CD4-positive, alpha-beta T cell (primary cell): Measurements from ENCODE around the gene EGF. TPM values are rescaled to one million over a fixed set of nuclear protein-coding genes. Genes with fewer than 3 reads are reported as not detected.

Source experiments
- ATAC-seq: fragments of 200-7000 bp; cut with Tn5 transposase; one replicate; pipeline ENCODE4 v1.10.0; 2022; ENCODE audit warnings: mild to moderate bottlenecking; ENCODE audit not compliant: poor library complexity
- CTCF ChIA-PET: fragments of 350-600 bp; sonication (Branson Sonifier 250); formaldehyde crosslinking; loops from one replicate; lab custom pipeline; 2021; ENCODE audit warnings: antibody characterized with exemption, inconsistent platforms; lab: Charles Lee
- POLR2A ChIA-PET: fragments of 350-600 bp; sonication (Branson Sonifier 250); formaldehyde crosslinking; loops from one replicate; lab custom pipeline; 2021; ENCODE audit warnings: antibody characterized with exemption, inconsistent platforms; lab: Charles Lee
- DNase-seq, 14 experiments: peaks; one replicate each; pipeline ENCODE4 v3.0.0-alpha.2; 2013 to 2020; ENCODE audit warnings: mixed read lengths in 2 of 14
- H3K27ac ChIP-seq, 2 donors: one replicate each; pipeline versions ENCODE4 v1.5.1 to v1.7.0; 2013; ENCODE audit warnings: low read length in 2 of 2, low read depth in 1 of 2, mild to moderate bottlenecking in 1 of 2
- H3K27me3 ChIP-seq, 2 experiments: 1 replicate in 1 of 2; 2 replicates in 1 of 2; pipeline versions ENCODE4 v1.6.1 to v1.7.0; 2013; ENCODE audit warnings: low read length in 2 of 2, control low read depth in 1 of 2, mild to moderate bottlenecking in 1 of 2, moderate library complexity in 1 of 2; ENCODE audit not compliant: insufficient read depth in 2 of 2, control insufficient read depth in 1 of 2
- H3K36me3 ChIP-seq: one replicate; pipeline ENCODE4 v1.6.1; 2013; ENCODE audit warnings: low read length, control low read depth; ENCODE audit not compliant: insufficient read depth
- H3K4me1 ChIP-seq: one replicate; pipeline ENCODE4 v1.6.1; 2013; ENCODE audit warnings: low read length, control low read depth; ENCODE audit not compliant: insufficient read depth
- H3K4me3 ChIP-seq: one replicate; pipeline ENCODE4 v1.5.1; 2013; ENCODE audit warnings: mild to moderate bottlenecking, low read length, moderate library complexity
- H3K9me3 ChIP-seq, 2 experiments: 1 replicate in 1 of 2; 2 replicates in 1 of 2; pipeline versions ENCODE4 v1.6.1 to v1.7.0; 2013; ENCODE audit warnings: low read length in 2 of 2, mild to moderate bottlenecking in 2 of 2, control low read depth in 1 of 2, moderate library complexity in 1 of 2; ENCODE audit not compliant: control insufficient read depth in 1 of 2, insufficient read depth in 1 of 2
- H3K27ac Mint-ChIP-seq: one replicate; pipeline ENCODE4 v1.8.0; 2020; ENCODE audit warnings: mixed read lengths
- H3K27me3 Mint-ChIP-seq: one replicate; pipeline ENCODE4 v1.8.0; 2021; ENCODE audit warnings: mixed read lengths
- H3K36me3 Mint-ChIP-seq: one replicate; pipeline ENCODE4 v1.8.0; 2021; ENCODE audit warnings: low read depth, mixed read lengths
- H3K4me1 Mint-ChIP-seq: one replicate; pipeline ENCODE4 v1.8.0; 2021; ENCODE audit warnings: low read depth, mixed read lengths
- H3K4me3 Mint-ChIP-seq: one replicate; pipeline ENCODE4 v1.8.0; 2020; ENCODE audit warnings: mild to moderate bottlenecking, mixed read lengths
- H3K9me3 Mint-ChIP-seq: one replicate; pipeline ENCODE4 v1.8.0; 2020; ENCODE audit warnings: mixed read lengths
- intact Hi-C, 2 experiments: fragments of 100-400 bp; cut with DNase I in 1 of 2; cut with micrococcal nuclease in 1 of 2; formaldehyde crosslinking; loops; one replicate each; pipeline versions ENCODE4 v1.15.1 to v1.9.0; 2023 to 2025; cut with DNase I, micrococcal nuclease
- total RNA-seq, 174 experiments: library from RNA in 2 of 174; stranded (reverse) in 2 of 174; gene quantifications; one replicate each; pipeline ENCODE4 v1.2.3 and lab custom pipeline; 2021 to 2026
- TF ChIP-seq, protein P1 (sequence below): fragments of 200-600 bp; IDR thresholded peaks from one replicate; pipeline ENCODE4 v1.8.0; 2022; ENCODE audit warnings: antibody characterized with exemption, mild to moderate bottlenecking

Gene EGF
- total RNA-seq, 2 experiments from 2014 or later = not detected

DNA sequence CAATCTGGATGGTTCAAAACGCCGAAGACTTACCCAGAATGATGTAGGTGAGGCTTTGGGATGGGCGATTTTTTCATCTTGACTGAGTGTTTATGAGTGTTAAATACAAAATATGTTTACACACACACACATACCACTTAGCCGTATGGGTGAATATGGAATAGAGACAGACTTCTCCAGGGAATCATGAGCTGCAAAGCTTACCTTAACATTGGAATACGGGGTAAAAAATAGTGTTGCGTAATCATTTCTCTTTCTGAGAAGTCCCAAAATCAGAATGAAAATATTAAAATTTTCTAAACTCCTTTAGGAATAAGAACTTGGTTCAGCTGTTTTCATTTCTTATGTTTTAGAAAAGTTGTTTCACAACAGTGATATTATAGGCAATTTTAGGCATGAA is 63.5 kb downstream of the EGF start:
- Histone ChIP-seq H3K27ac (no peak overlapping the region), H3K27me3 (peaks cover 3 to 19% of the 10 kb centered on the region in 2 experiments), H3K4me1 (no peaks in the 10 kb centered on the region), H3K36me3 (no peaks in the 10 kb centered on the region), H3K4me3 (no peak overlapping the region), H3K9me3 (no peaks in the 10 kb centered on the region)
- no peak overlapping the region for H3K27ac Mint-ChIP-seq
- ChIA-PET CTCF (no interaction called here), POLR2A (no interaction called here)
- TF ChIP-seq, protein P1, sequence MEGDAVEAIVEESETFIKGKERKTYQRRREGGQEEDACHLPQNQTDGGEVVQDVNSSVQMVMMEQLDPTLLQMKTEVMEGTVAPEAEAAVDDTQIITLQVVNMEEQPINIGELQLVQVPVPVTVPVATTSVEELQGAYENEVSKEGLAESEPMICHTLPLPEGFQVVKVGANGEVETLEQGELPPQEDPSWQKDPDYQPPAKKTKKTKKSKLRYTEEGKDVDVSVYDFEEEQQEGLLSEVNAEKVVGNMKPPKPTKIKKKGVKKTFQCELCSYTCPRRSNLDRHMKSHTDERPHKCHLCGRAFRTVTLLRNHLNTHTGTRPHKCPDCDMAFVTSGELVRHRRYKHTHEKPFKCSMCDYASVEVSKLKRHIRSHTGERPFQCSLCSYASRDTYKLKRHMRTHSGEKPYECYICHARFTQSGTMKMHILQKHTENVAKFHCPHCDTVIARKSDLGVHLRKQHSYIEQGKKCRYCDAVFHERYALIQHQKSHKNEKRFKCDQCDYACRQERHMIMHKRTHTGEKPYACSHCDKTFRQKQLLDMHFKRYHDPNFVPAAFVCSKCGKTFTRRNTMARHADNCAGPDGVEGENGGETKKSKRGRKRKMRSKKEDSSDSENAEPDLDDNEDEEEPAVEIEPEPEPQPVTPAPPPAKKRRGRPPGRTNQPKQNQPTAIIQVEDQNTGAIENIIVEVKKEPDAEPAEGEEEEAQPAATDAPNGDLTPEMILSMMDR = no peak
- DNase-seq (no peak), ATAC-seq (no peak)
- no peak overlapping the region for H3K4me3 Mint-ChIP-seq
- H3K4me1 Mint-ChIP-seq = no peaks in the 10 kb centered on the region
- H3K36me3 Mint-ChIP-seq = no peaks in the 10 kb centered on the region
- intact Hi-C loops = loop anchor here (5.0 to 10.0 kb wide), 2 partner anchors 149 to 401 kb away; partner anchors contain the start of gene RRH (in 1 of the 2)
- H3K9me3 Mint-ChIP-seq = no peaks in the 10 kb centered on the region
- peaks cover 23% of the 10 kb centered on the region for H3K27me3 Mint-ChIP-seq

DNA sequence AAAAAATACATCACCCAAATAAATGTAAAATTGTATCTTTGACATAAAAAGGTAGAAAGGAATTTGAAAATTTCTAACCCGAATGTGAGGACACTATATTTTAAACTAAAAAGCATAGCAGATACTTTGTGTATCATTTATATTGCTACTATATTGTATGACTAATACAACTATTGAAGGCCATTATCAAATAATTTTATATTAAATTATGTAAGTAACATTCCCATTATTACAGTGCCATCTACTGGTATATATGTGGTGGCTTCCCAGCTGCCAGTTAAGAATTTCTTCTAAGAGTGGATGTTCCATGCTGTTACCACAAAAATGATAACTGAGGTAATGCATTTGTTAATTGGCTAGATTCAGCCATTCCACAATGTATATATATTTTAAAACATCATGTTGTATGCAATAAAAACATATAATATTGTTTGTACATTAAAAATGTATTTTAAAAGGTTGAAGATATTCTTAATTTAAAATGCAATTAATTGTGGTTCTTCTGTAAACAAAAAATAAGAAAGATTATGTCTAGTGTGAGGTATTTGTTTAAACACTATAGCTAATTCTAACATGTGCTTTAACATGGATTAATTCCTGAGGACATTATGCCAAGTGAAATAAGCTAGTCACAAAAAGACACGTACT is 65.3 kb downstream of the EGF start:
- Histone ChIP-seq H3K9me3 (no peaks in the 10 kb centered on the region), H3K4me3 (no peak overlapping the region), H3K27ac (no peak overlapping the region), H3K27me3 (peaks cover 3 to 20% of the 10 kb centered on the region in 2 experiments), H3K4me1 (no peaks in the 10 kb centered on the region), H3K36me3 (no peaks in the 10 kb centered on the region)
- DNase-seq (peak in 3 of 14 experiments; percentile 42 to 43 (median 43)), ATAC-seq (no peak)
- no peaks in the 10 kb centered on the region for H3K36me3 Mint-ChIP-seq
- TF ChIP-seq, protein P1 = peak; percentile 73
- no peak overlapping the region for H3K27ac Mint-ChIP-seq
- intact Hi-C loops = loop anchor here (1.0 to 10.0 kb wide), 3 partner anchors 151 to 556 kb away; partner anchors contain the start of gene RRH (in 1 of the 2)
- H3K4me1 Mint-ChIP-seq = no peaks in the 10 kb centered on the region
- no peaks in the 10 kb centered on the region for H3K9me3 Mint-ChIP-seq
- POLR2A ChIA-PET = interaction anchor here (0.6 to 0.8 kb wide), 3 partner anchors 13 to 550 kb away, joined by 3 read pairs; no protein-coding TSS in a partner anchor
- CTCF ChIA-PET = interaction anchor here (1.1 kb wide), 1 partner anchor 555 kb away, joined by 3 read pairs; no protein-coding TSS in a partner anchor
- H3K27me3 Mint-ChIP-seq = peaks cover 25% of the 10 kb centered on the region
- H3K4me3 Mint-ChIP-seq = no peak overlapping the region

DNA sequence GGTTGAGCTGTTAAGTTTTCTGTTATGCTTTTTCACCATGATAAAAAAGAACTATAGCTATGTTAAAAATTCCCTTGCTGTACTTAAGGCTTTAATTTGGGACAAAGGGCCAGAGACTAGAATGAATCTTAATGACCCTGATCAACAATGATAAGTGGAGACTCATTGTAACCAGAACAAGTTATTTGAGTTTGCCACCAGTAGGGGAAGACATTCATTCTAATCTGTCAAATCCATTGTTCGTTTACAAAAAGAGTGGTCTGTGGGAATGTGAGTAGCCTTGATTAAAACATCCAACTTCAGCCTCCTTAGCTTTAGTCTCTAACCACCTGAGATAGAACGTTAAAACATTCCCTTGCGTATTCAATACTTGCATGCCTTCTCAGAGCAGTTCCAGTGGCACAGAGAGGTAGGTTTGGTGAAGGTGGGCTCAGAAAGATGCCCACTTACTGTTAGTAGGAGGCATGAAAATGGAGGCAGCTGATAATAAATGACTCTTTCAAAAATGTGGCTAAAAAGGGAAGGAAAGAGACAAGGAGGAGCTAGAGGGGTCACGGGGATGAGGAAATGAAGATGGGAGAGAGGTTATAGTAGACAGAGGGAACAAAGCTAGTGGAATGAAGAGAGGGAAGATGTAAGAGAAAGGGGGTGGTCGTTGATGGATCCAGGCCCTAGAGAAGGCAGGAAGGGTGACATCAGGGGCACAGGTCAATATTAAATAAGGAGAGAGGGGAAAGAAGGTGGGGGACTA is 66.2 kb downstream of the EGF start:
- Mint-ChIP-seq H3K27me3 (peaks cover 25% of the 10 kb centered on the region), H3K4me1 (no peaks in the 10 kb centered on the region), H3K27ac (no peak overlapping the region), H3K4me3 (no peak overlapping the region), H3K36me3 (no peaks in the 10 kb centered on the region), H3K9me3 (no peaks in the 10 kb centered on the region)
- TF ChIP-seq, protein P1 = no peak
- intact Hi-C loops = loop anchor here (1.0 to 10.0 kb wide), 3 partner anchors 152 to 557 kb away; partner anchors contain the start of gene RRH (in 1 of the 2)
- H3K4me1 ChIP-seq = no peaks in the 10 kb centered on the region
- H3K27ac ChIP-seq = no peak overlapping the region
- H3K9me3 ChIP-seq = no peaks in the 10 kb centered on the region
- ATAC-seq (no peak), DNase-seq (no peak)
- no peak overlapping the region for H3K4me3 ChIP-seq
- POLR2A ChIA-PET = no interaction called here
- CTCF ChIA-PET = no interaction called here
- peaks cover 3 to 20% of the 10 kb centered on the region in 2 experiments for H3K27me3 ChIP-seq
- no peaks in the 10 kb centered on the region for H3K36me3 ChIP-seq
